ENCODE data around the gene IKZF1.

Gene IKZF1

GRCh38 chr7:50308532-50309385, 4.2 kb downstream of the IKZF1 start:
- DNase-seq (ENCODE audit: low read depth) = no peak

GRCh38 chr7:50309721-50310120, 5.2 kb downstream of the IKZF1 start:
- no peak for DNase-seq (ENCODE audit: low read depth)

GRCh38 chr7:50310361-50310760, 5.8 kb downstream of the IKZF1 start:
- DNase-seq (ENCODE audit: low read depth) = no peak

- DNase-seq (ENCODE audit: low read depth) = no peak
These were observed 6.4 kb downstream of the IKZF1 start for GRCh38 chr7:50310956-50311355.

- no peak for DNase-seq (ENCODE audit: low read depth)
These were observed 8.0 kb downstream of the IKZF1 start for GRCh38 chr7:50312250-50313162.

- DNase-seq (ENCODE audit: low read depth) = no peak
These were observed 10.5 kb downstream of the IKZF1 start for GRCh38 chr7:50314836-50315592.

- DNase-seq (ENCODE audit: low read depth) = no peak
These were observed 11.5 kb downstream of the IKZF1 start for GRCh38 chr7:50315739-50316671.

GRCh38 chr7:50317221-50317678, 12.7 kb downstream of the IKZF1 start:
- DNase-seq (ENCODE audit: low read depth) = no peak

GRCh38 chr7:50317697-50318669, 13.5 kb downstream of the IKZF1 start:
- DNase-seq (ENCODE audit: low read depth) = no peak

- no peak for DNase-seq (ENCODE audit: low read depth)
These were observed 17.1 kb downstream of the IKZF1 start for GRCh38 chr7:50321487-50322067.

- no peak for DNase-seq (ENCODE audit: low read depth)
These were observed 19.6 kb downstream of the IKZF1 start for GRCh38 chr7:50324113-50324512.

GRCh38 chr7:50327443-50327842, 22.9 kb downstream of the IKZF1 start:
- no peak for DNase-seq (ENCODE audit: low read depth)

- no peak for DNase-seq (ENCODE audit: low read depth)
These were observed 25.3 kb downstream of the IKZF1 start for GRCh38 chr7:50329775-50330174.

GRCh38 chr7:50330254-50330653, 25.7 kb downstream of the IKZF1 start:
- no peak for DNase-seq (ENCODE audit: low read depth)

GRCh38 chr7:50330696-50331095, 26.2 kb downstream of the IKZF1 start:
- DNase-seq (ENCODE audit: low read depth) = no peak

GRCh38 chr7:50331564-50332208, 27.2 kb downstream of the IKZF1 start:
- no peak for DNase-seq (ENCODE audit: low read depth)

GRCh38 chr7:50332241-50333165, 28.0 kb downstream of the IKZF1 start:
- DNase-seq (ENCODE audit: low read depth) = no peak

GRCh38 chr7:50333221-50333651, 28.7 kb downstream of the IKZF1 start:
- no peak for DNase-seq (ENCODE audit: low read depth)
